HG02610 (cell line): ENCODE measurements around the gene GALNT2.

Experiments used
- ATAC-seq: cut with Tn5 transposase; IDR thresholded peaks from one replicate; pipeline ENCODE4 v1.9.1; 2021; ENCODE audit warnings: mild to moderate bottlenecking, moderate library complexity; ENCODE audit not compliant: unreplicated experiment

Gene GALNT2

DNA sequence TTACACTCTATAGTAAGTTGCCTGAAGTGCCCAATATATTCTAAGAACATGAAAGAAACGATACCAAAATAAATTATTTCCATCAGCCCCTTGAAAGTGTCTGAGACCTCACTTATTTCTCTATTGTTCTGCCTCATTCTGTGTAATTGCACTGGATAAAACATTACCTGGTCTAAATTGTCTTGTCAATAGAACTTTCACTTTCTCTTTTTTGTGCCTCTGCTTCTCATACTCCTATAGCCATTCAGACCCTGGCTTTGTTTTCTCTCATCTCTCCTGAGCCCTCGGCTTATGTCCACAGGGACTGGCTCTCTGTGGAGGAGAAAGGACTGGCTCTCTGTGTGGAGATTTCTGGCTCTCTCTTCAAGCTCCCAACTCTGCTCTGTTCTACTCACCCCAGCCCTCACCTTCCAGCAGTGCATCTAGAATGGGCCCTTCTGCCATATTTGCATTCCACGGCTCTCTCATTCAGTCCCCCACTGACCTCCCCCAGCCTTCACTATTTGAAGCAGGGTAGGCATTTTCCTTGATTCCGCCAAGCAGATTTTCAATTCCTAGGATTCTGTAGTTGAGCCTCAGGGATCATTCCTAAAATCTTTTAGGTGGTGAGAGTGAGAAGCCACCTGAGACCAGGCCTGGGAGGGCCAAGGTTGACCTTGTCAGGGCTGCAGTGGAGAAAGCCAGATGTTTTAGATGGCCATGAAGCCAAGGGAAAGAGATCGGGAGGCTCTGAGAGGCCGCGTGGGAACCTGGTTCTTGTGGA lies 15.9 kb upstream of the GALNT2 start:
- no peak for ATAC-seq

DNA sequence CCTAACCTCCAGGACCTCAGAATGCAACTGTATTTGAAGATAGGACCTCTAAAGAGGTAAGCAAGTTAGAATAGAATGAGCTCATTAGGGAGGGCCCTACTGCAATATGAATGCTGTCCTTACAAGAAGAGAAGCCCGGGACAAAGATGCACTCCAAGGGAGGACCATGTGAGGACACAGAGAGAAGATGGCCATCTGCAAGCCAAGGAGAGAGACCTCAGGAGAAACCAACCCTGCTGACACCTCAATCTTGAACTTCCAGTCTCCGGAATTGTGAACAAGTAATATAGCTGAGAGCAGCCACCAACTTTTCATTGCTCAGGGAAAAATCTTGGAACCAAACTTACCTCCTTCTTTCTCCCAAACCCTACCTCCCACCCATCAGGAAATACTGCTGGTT lies 15.0 kb upstream of the GALNT2 start:
- no peak for ATAC-seq

DNA sequence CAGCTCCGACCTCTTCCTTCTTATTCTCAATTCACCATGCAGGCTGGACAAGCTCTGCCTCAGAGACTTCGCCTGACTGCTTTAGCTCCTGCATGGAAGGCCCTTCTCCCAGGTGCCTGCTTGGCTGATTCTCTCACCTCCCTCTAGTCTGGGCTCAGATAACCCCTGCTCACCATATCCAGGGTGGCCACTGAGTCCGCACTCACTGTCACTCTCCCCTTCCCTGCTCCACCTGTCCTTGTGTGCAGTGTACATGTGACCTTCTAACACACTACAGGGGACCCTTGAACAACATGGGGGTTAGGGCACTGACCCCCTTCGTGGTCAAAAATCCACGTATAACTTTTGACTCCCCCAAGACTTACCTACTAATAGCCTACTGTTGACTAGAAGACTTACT lies 14.4 kb upstream of the GALNT2 start:
- ATAC-seq: no peak

DNA sequence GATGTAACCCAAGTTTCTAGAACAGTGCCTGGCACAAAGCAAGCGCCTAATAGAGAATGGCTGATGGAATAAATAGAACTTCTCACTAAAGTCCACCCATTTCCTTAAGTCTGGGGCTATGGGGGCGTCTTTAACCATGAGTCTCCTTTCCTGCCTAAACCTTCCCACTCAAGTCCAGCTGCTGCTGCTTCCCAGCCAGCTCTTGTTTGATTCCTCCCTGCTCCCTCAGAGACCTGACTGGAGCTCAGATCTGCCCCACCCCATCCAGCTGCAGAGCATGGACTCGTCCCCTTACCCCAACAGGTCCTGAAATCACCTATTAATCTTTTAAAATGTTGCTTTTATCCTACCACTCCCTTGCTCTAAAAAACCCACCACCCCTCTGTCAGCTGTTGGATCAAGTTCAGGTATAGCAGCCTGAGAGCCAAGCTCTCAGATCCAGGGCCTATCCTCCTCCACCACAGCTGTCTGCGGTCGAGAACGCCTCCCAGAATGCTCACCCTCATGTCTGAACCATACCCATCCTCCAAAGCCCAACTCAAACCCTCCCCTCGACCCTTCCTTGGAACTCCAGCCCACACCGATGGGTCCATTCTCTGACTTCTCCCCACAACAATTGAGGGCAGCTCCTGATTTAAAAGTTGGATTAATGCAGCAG lies 12.8 kb upstream of the GALNT2 start:
- ATAC-seq: no peak

DNA sequence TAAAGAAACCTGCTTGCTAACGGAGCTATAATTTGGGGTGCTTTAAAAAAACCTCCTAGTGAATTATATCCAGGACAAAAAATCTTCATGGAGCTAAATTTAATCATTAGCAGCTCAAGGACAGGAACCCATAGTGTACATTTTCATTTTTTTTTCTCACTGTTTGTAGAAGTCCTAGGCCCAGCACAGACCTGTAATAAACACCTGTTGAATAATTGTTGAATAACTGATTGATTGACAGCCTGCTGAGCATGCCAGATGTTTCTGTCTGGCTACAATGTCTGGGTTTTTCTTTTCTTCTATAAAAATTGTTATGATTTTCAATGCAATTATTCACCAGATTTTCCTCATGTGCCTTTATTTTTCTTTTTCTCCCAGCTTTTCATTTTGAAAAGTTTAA lies 10.9 kb upstream of the GALNT2 start:
- ATAC-seq: no peak

DNA sequence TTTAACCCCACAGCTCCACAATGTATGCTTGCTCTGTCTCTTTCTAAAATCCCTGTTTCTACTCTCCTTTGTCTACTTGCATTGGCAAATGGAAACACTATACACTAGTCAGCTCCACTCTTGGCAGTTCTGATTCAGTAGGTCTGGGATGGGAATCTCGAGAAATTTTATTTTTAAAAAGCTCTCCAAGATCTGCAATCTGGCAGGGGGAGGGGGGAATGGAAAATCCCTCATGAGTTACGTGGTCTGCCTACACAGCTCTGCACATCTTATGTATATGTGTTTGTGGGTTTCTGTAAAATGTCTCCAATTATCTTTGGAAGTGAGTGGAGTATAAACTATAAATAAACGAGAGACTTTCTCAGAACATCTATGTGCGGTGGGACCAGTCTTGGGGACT lies 9.9 kb upstream of the GALNT2 start:
- no peak for ATAC-seq

DNA sequence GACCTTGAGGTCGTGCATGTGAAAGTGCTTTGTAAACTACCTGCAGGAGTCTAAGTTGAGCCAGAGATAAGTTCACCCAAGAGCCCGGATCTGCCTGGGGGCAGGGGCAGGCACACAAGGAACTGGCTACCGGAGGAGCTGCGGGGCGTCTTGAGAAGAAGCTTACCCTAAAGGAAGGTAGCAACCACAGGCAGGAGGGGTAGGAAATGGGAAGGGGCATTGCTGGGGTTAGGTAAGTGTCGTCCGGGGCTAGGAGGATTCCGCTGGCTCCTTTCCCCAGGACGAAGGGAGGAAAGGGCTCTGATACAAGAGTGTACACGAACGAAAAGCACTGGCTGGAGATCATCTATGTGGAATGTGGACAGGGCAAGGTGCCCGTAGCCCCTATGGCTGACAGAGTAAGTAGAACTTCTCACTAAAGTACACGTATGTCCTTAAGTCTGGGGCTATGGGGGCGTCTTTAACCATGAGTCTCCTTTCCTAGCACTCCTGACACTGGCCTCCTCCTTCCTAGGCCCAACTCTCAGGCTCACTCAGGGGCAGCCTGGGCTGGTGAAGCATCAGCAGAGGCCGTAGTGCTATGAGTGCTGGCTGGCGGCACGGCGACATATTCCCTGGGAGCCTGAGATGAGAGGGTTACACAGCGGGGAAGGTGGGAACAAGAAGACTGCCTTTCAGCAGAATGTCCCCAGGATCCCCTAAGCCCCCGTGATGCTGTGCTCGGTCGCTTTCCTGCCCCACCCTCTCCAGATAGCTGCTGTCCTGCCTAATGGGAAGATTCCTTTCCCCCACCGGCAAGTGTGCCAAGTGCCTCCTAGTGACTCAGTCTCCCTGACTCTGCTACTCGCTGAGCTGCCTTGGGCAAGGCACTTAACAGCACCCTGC lies 9.1 kb upstream of the GALNT2 start:
- ATAC-seq: no peak

DNA sequence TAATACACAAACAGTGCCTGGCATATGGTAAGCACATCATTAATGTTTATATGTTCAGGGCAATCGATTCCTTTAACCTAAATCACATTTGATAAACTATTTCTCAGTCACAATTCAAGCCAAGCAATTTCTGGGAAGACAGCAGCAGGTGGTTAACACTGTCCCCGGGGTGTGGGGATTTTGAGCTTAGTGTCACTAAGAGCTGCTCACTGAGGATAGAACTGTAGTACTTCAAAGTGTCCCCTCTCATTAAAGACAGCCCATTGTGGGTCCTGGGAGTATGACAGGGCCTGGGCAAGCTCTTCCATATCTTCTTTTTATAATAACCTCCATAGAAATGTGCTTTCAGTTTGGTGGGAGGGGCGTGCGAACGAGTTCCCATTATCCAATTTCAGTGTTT lies 8.4 kb upstream of the GALNT2 start:
- ATAC-seq: no peak

DNA sequence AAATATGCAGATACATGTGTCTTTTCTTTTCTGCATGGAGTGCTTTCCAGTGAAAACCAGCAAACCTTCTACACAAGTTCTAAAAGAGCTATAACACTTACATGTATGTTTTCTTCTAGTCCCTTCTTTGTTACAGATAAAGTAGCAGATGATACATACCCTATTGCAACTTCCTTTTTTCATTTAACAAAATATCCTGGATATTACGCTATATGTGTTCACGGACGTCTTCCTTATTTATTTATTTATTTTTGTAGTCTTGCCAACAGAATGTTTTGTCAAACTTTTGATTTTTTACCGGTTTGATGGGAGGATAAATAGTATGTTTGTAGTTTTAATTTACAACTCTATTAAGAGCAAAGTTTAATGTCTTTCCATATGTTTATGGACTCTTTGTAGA lies 5.2 kb upstream of the GALNT2 start:
- no peak for ATAC-seq

DNA sequence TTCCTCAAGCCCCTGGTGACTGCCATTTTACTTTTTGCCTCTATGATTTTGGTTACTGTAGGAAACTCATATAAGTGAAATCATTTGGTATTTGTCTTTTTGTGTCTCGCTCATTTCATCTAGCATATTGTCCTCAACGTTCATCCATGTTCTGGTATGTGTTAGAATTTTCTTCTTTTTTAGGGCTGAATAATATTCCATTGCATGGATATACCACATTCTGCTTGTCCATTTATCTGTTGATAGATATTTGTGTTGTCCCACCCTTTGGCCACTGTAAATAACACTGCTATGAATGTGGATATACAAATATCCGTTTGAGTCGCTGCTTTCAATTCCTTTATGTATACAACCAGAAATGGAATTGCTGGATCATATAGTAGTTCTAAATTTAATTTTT lies 4.5 kb upstream of the GALNT2 start:
- no peak for ATAC-seq

DNA sequence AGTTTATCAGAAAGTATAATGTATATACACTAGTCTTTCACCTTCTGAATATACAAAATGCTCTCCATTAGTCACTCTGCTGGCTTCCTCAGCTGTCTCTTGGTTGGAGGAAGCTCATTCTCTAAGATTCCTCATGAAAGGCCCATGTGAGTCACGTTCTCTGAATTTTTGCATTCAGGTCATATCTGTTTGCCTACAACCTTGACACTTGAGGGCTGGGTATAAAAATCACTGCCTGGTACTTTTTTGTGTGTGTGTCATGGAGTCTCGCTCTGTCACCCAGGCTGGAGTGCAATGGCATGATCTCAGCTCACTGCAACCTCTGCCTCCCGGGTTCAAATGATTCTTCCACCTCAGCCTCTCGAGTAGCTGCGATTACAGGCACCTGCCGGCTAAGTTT lies 2.8 kb upstream of the GALNT2 start:
- no peak for ATAC-seq

DNA sequence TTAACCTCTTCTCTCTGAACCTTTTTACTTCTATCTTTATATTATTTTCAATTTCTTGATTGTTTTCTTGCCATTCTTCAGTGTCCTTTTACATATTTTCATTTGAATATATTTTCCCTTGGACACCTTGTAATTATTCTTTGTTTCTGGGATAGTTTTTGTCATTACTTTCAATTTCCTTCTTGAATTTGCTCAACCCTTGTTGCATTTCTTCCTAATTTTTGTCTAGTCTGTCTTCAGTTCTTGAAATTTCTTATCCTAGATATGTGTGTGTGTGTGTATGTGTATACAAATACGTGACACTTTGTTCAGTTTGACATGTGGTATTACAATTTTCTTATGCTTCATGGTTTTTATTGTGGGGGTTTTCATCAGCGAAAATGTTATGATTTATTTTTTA lies 1.9 kb upstream of the GALNT2 start:
- no peak for ATAC-seq

DNA sequence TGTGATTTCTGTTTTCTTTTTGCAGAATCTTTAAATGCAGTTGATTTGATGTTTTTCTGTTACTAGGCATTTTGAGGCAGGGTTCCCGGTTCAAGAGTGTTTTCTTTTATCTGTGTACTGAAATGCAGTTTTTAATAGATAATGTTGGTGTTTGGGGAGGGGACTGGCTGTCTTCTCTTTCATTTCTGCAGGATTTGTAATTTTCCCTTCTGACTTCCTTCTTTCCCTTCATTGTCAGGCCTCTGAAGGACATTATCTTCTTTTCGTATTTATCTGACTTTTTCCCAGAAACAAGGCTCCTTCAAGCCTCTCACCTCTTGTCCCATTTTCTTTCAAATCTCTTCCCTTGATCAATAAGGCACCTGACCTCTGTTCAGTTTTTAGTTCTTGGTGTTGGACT lies 1.5 kb upstream of the GALNT2 start:
- no peak for ATAC-seq

DNA sequence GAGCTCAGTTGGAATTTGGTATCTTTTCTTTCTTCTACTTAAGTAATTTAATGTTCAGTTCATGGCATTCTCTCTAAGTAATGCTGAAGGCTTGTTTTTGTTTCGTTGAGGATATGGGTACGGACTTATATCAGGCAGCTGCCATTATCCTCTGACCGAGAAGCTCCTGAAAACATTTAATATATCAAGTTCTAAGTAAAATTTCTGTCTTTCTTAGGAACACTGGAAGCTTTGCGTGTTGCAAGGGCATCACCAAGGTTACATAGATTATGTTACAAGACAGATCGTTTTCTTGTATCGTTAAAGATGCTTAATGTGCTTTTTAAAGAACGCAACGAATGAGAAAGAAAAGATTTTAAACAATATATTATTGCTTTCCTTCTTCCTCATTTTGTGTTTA lies 1.0 kb upstream of the GALNT2 start:
- no peak for ATAC-seq

DNA sequence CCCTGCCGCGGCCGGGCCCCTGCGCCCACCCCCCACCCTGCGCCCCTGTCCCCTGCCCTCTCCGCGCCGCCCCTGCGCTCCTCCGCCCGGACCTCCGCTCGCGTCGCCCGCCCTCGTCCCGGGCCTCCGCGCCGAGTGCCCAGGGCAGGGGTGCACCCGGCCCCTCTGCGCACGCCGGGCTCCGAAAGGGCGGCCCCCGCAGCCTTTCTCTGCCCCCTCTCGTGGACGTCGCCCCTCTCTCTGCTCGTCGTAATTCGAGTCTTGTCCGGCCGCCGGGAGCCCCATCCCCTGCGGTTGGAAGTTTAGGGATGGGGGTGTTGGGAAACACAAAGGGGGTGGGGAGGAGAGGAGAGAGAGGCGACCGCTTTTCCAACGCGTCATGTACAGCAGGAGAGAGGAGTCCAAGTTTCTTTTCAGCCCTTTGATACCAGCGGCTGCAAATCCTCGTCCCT lies 407 bp downstream of the GALNT2 start:
- ATAC-seq: peak; percentile 20

DNA sequence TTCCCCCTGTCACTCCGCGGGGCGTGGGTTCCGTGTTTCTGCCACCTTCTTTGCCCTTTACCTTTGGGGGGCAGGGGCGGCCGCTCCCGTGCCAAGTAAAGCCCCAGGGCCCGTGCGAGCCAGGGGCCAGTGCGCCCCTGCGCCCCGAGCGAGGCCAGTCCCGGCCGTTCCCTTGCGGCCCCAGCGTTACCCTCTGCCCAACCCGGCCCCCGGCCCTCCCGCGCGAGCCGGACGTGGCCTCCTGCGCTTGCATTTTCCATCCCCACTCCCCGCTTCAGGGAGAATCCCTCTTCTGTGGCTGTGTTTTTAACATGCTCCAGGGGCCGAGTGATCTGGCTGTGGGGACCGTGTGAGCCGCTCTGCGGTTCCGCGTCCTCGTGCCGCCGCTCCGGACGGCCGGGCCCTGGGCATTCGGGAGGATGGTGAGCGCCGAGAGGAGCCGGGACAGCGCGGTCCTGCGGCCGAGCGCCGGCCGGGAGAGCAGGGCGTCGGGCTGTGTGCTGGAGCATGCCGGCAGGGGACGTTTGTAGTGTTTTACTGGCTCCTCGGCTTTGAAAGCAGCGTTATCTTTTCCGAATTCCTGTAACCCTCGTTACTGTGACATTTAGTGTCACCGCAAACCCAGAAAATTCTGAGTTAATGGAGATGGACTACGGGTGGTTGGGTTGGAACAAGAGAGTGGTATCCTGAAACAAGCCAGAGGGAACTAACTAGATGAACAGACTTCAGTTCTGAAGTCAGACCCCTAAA lies 1.0 kb downstream of the GALNT2 start:
- ATAC-seq: no peak

DNA sequence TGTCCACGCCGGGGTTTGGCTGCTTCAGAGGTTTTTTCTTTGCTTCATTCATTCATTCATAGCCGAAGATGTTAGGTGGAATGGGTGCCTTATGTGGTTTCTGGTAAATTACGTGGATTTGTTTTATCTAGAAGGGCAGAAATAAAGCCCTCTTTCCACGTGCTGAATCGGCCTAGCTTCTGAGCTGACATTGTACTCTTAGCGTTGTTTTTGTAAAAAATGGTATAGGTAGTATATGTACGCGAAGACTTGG lies 1.5 kb downstream of the GALNT2 start:
- no peak for ATAC-seq

DNA sequence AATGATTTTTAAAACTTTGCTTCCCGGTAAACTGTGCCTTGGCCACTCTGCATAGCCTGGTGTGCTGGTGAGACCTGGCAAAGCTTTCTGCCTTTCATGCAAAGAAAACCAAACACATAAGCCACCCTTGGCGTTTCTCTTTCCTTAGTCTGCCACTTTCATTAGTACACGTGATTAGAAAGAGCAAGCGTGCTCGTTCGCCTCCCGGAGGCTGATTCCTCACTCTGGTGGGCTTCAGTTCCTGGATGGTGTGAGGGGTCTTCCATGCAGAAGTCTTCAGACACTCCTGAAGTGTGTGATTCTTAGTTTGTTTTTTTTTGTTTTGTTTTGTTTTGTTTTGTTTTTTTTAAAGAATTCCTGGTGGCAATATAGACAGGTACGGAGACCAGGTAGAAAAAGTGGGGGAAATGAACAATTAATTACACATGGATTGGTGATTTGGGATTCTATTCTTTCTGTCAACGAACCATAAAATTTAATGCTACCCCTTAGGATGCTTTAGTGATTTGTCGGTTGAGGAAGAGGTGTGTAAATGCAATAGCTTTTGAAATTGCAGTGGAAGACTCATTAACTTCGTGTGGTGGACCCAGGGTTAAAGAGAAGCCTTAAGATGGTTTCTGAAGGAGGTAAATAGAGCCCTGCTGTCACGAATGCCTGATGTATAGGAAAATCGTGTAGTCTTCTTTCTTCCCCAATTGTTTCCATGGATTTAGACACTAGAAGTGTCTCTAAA lies 2.1 kb downstream of the GALNT2 start:
- no peak for ATAC-seq

DNA sequence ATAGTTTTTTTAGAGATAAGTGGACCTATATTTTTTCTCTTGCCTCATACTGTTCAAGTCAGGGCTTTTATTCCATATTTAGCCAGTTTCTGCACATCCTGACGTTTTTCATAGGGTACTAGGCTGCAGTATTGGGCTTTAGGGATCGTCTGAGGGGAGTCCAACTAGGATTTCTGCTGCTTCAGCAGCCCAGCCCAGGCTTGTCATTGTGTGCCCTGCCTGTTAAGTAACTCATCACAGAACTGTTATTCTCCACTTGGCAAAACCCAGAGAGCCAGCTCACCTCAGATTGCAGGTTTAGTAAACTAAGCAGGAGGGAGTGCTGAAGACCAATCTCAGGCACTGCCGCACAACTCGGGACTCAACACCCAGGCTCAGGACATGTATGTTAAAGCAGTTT lies 2.8 kb downstream of the GALNT2 start:
- ATAC-seq: no peak

DNA sequence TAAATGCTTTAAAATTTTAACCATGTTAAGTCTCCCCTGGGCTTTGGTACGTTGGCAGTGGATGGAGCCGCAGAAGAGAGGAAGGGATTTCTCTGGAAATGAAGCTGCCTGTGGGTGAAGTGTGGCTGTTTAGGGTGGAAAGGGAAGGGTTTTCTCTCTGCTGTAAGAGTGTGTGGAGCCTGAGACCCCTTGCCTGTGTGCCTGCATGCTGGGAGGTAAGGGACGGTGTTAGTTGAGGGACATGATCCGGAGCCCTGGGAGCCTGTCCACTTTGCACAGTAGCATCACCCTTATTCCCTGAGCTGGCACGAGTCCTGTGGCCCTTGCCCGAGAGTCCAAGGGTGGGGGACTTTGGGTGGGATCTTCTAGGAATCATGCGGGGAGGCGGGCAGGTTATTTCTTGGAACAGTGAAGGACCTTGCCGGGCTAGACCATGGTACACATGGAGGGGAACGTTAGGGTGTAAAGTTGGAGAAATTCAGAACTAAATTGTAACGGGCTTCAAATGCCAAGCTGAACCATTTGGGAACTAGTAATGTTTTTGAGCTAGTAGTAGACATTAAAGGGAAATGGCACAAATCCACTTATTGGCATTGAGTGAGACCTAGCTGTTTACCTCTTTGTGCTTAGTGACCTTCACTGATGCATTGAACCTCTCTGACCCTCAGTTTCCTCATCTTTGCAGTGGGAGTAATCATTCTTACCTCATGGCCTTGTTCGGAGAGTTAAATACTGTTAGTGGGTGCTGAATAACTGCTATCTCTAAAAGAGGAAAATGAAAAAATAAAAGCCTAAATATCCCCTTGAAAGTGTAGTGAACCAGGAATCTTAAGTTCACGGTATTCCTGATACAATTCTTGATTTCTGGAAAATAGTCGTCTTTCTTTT lies 3.5 kb downstream of the GALNT2 start:
- no peak for ATAC-seq
